ENCODE measurements around the gene KRT35.

KRT35 gene

GRCh38 chr17:41481036-41481435 lies at the start of gene KRT35:
Gene KRT35, minus strand, starts transcription at chr17:41481151. Its CDS starts 54 bp downstream, at chr17:41481097.
- no peak for DNase-seq (ENCODE audit: low read depth in 2 of 2)

- no peak for DNase-seq (ENCODE audit: low read depth in 2 of 2)
These were observed 49.4 kb upstream of the KRT35 start for GRCh38 chr17:41530062-41531048.

GRCh38 chr17:41529491-41529915 lies 48.6 kb upstream of the KRT35 start:
- no peak for DNase-seq (ENCODE audit: low read depth in 2 of 2)

GRCh38 chr17:41528959-41529353 lies 48.0 kb upstream of the KRT35 start:
- no peak for DNase-seq (ENCODE audit: low read depth in 2 of 2)

GRCh38 chr17:41527063-41528023 lies 46.4 kb upstream of the KRT35 start:
- DNase-seq (ENCODE audit: low read depth in 2 of 2): no peak

- no peak for DNase-seq (ENCODE audit: low read depth in 2 of 2)
These were observed 43.3 kb upstream of the KRT35 start for GRCh38 chr17:41524261-41524660.

GRCh38 chr17:41523787-41524186 lies 42.8 kb upstream of the KRT35 start:
- no peak for DNase-seq (ENCODE audit: low read depth in 2 of 2)

- no peak for DNase-seq (ENCODE audit: low read depth in 2 of 2)
These were observed 42.3 kb upstream of the KRT35 start for GRCh38 chr17:41523225-41523593.

GRCh38 chr17:41522301-41523224 lies 41.6 kb upstream of the KRT35 start:
- no peak for DNase-seq (ENCODE audit: low read depth in 2 of 2)

GRCh38 chr17:41521574-41522261 lies 40.8 kb upstream of the KRT35 start:
- DNase-seq (ENCODE audit: low read depth in 2 of 2): no peak

GRCh38 chr17:41520821-41521521 lies 40.0 kb upstream of the KRT35 start:
- no peak for DNase-seq (ENCODE audit: low read depth in 2 of 2)

GRCh38 chr17:41519501-41520224 lies 38.7 kb upstream of the KRT35 start:
- DNase-seq (ENCODE audit: low read depth in 2 of 2): no peak

GRCh38 chr17:41518789-41519449 lies 38.0 kb upstream of the KRT35 start, which contains the start of gene KRT15:
Gene KRT15, minus strand, starts transcription at chr17:41518890. Its CDS starts 63 bp downstream, at chr17:41518827.
- no peak for DNase-seq (ENCODE audit: low read depth in 2 of 2)

- no peak for DNase-seq (ENCODE audit: low read depth in 2 of 2)
These were observed 37.1 kb upstream of the KRT35 start for GRCh38 chr17:41518031-41518430.

- no peak for DNase-seq (ENCODE audit: low read depth in 2 of 2)
These were observed 35.9 kb upstream of the KRT35 start for GRCh38 chr17:41516830-41517283.

- DNase-seq (ENCODE audit: low read depth in 2 of 2): no peak
These were observed 35.3 kb upstream of the KRT35 start for GRCh38 chr17:41516147-41516829.

GRCh38 chr17:41513168-41513547 lies 32.2 kb upstream of the KRT35 start:
- DNase-seq (ENCODE audit: low read depth in 2 of 2): no peak

All from stimulated activated CD4-positive, alpha-beta T cell treated with anti-CD3 and anti-CD28 coated beads, Interleukin-4, amount 100 ng/mL, for 48 hours (primary cell).